Mucosa of descending colon (tissue), 3 donors: ENCODE data around the gene FILIP1. TPM values are rescaled to one million over a fixed set of nuclear protein-coding genes. Genes with fewer than 3 reads are reported as not detected.

Source experiments
- ATAC-seq: fragments of 200-7000 bp; cut with Tn5 transposase; one replicate; pipeline ENCODE4 v1.9.1; 2020; ENCODE audit warnings: mild to moderate bottlenecking, moderate library complexity
- DNase-seq, 3 donors: peaks; one replicate each; pipeline ENCODE4 v3.0.0-alpha.2; 2020
- H3K36me3 ChIP-seq: fragments of 200-600 bp; one replicate; pipeline ENCODE4 v1.8.0; 2021; ENCODE audit warnings: low read depth, mild to moderate bottlenecking
- H3K4me1 ChIP-seq: fragments of 200-600 bp; one replicate; pipeline ENCODE4 v1.8.0; 2021; ENCODE audit warnings: low read depth, mild to moderate bottlenecking
- H3K4me3 ChIP-seq: fragments of 200-600 bp; one replicate; pipeline ENCODE4 v1.8.0; 2021; ENCODE audit warnings: mild to moderate bottlenecking
- H3K9me3 ChIP-seq: fragments of 200-600 bp; one replicate; pipeline ENCODE4 v1.8.0; 2021; ENCODE audit warnings: mild to moderate bottlenecking
- CTCF ChIP-seq: fragments of 200-600 bp; IDR thresholded peaks from one replicate; pipeline ENCODE4 v1.8.0; 2022; ENCODE audit warnings: antibody characterized with exemption, mild to moderate bottlenecking
- intact Hi-C, 2 donors: fragments of 100-400 bp; cut with DNase I in 1 of 2; cut with micrococcal nuclease in 1 of 2; formaldehyde crosslinking; loops; one replicate each; pipeline versions ENCODE4 v1.11.0 to v1.11.1; 2022; cut with DNase I, micrococcal nuclease
- total RNA-seq, 3 donors: library from RNA; stranded (reverse); fragmentation: NEBNext Ultra II Directional in 2 of 3; extraction: Animal tissue kit (Norgen Biotek cat#: 25700) in 2 of 3; gene quantifications; one replicate each; pipeline versions ENCODE4 v1.2.1 to v1.2.4, GENCODE V29; 2021 to 2023
- donor health status: DM: no; HTN: no; CAD: no; lungs with moderate emphysema.
- donor health status: DM: no; HTN: no; CAD: no.
- donor health status: DM: no; HTN: yes; CAD: no.

Gene FILIP1
- total RNA-seq, 3 donors from 2014 or later = 1.0 to 49.8 (median 3.6) TPM

- H3K36me3 ChIP-seq = no peaks in the 10 kb centered on the region
- H3K4me1 ChIP-seq = no peaks in the 10 kb centered on the region
- TF ChIP-seq CTCF = no peak
- no peak overlapping the region for H3K4me3 ChIP-seq
- no peaks in the 10 kb centered on the region for H3K9me3 ChIP-seq
- intact Hi-C loops = no loop called here
- no peak for ATAC-seq
- DNase-seq = no peak
Observed at GRCh38 chr6:75516757-75517156, 23.2 kb upstream of the FILIP1 start.

DNA sequence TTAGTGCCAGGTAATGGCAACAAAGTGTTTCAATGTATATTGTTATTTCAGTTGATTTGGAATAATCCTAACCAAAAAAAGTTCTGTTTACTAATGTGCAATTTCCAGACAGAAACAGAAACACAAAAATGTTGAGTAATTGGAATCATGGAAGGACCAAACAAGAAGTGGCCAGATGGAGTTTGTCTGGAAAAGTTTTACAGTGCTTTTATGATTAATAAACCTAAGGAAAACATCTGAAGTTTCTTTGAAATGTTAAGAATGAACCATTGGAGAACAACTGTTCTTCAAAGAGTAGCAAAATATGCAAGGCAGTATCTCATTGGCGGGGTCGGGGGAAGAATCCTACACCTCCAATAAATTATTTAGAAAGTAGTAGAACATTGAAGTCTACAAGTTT is 19.0 kb upstream of the FILIP1 start:
- DNase-seq (no peak), ATAC-seq (no peak)
- no peak for TF ChIP-seq CTCF
- H3K36me3 ChIP-seq = no peaks in the 10 kb centered on the region
- intact Hi-C loops = no loop called here
- H3K4me3 ChIP-seq = no peak overlapping the region
- H3K4me1 ChIP-seq = no peaks in the 10 kb centered on the region
- H3K9me3 ChIP-seq = no peaks in the 10 kb centered on the region

- Histone ChIP-seq H3K36me3 (no peaks in the 10 kb centered on the region), H3K4me3 (no peak overlapping the region), H3K9me3 (no peaks in the 10 kb centered on the region), H3K4me1 (no peaks in the 10 kb centered on the region)
- ATAC-seq = no peak
- intact Hi-C loops = no loop called here
- DNase-seq = no peak
- TF ChIP-seq CTCF = no peak
Observed at GRCh38 chr6:75505424-75505823, 11.8 kb upstream of the FILIP1 start.

DNA sequence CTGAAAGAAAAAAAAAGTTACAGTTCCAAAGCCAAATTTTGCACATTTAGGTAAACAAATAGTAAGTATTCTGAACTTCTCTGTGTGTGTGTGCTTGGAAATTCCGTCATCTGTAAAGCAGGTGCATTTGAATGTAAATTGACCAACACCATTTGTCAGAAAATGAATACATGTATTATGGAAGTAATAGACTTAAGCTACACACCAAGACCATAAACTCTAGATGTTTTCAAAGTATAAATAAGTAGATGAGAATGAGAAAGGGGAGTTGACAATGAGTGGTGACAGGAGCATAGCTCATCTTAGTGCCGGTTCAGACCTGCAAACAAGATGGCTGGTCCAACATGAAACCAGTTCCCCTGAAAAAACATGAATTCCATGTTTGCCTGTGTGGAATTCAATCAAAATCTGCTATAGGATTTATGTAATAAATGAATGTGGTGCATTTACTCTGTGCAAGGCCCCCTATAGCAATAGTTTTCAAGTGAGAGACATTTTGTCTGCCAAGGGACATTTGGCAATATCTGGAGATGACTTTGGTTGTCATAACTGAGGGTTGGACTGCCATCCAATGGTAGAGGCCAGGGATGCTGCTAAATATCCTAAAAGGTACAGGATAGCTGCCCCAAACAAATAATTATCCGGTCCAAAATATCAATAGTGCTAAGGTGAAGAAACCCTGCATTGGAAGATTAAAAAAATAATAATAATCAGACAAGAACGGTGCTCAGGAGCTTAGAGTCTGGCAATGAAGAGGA is 11.0 kb upstream of the FILIP1 start:
- H3K9me3 ChIP-seq = no peaks in the 10 kb centered on the region
- H3K4me3 ChIP-seq = no peak overlapping the region
- intact Hi-C loops = no loop called here
- no peaks in the 10 kb centered on the region for H3K4me1 ChIP-seq
- H3K36me3 ChIP-seq = no peaks in the 10 kb centered on the region
- no peak for ATAC-seq
- DNase-seq = no peak
- TF ChIP-seq CTCF = no peak

DNA sequence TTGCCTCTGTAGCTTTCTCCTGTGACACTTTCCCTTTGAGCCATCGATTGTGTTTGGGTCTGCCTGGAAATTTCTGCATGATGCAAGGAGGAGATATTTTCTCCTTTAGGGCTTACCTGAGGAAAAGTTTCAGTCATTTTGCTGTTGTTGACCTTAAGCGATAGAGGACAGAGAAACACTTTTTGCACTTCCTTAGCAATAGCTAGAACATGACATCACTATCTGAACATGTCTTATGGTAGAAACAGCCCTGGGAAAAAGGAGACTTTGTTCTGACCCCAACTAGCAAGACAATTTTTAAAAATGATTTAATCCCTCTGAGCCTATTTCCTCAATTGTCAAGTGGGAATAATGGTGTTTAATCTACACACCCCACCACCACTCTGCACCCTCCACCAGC is 9.7 kb upstream of the FILIP1 start:
- Histone ChIP-seq H3K9me3 (no peaks in the 10 kb centered on the region), H3K4me1 (no peaks in the 10 kb centered on the region), H3K4me3 (no peak overlapping the region), H3K36me3 (no peaks in the 10 kb centered on the region)
- TF ChIP-seq CTCF = no peak
- intact Hi-C loops = no loop called here
- DNase-seq (no peak), ATAC-seq (no peak)

DNA sequence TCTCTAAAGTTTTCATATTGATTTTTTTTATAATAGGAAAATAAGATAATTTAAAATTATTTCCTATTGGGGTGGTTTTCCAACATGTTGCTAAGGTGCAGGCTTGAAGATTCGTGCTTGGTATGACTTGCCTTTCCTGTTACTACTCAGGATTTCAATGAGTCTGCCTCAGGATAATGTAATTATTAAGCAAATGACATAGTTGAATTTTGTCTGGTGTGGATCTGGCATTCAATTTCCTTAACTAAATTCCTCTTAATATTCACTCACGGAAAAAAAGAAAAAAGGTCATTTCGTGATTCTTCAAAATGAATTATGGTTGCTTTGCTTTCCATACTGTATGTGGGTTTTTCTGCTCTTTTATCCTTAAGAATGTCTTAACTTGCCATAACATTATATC is 9.3 kb upstream of the FILIP1 start:
- H3K4me3 ChIP-seq = no peak overlapping the region
- intact Hi-C loops = no loop called here
- H3K4me1 ChIP-seq = no peaks in the 10 kb centered on the region
- no peak for TF ChIP-seq CTCF
- DNase-seq (no peak), ATAC-seq (no peak)
- no peaks in the 10 kb centered on the region for H3K36me3 ChIP-seq
- H3K9me3 ChIP-seq = no peaks in the 10 kb centered on the region
